WTC11 (cell line): ENCODE measurements around the gene FBXL13.
"Not testable (repeated sequence)": the region's sequence is repeated elsewhere in the genome, so short reads cannot be mapped to it uniquely, and the experiment has no call there.

Source experiments
- E2F1 ChIP-seq: sonication (generic); formaldehyde crosslinking; IDR thresholded peaks from 2 replicates; pipeline ENCODE4 v1.8.0; 2022; ENCODE audit warnings: mild to moderate bottlenecking, missing genetic modification reagents
- E2F4 ChIP-seq: sonication (generic); formaldehyde crosslinking; IDR thresholded peaks from 2 replicates; pipeline ENCODE4 v1.8.1; 2022; ENCODE audit warnings: low read depth, mild to moderate bottlenecking, moderate library complexity, missing genetic modification reagents, borderline replicate concordance
- FOXJ3 ChIP-seq: sonication (generic); formaldehyde crosslinking; IDR thresholded peaks from 2 replicates; pipeline ENCODE4 v1.9.0; 2021; ENCODE audit warnings: missing genetic modification reagents, mild to moderate bottlenecking, borderline replicate concordance
- FOXK1 ChIP-seq: sonication (generic); formaldehyde crosslinking; IDR thresholded peaks from 2 replicates; pipeline ENCODE4 v1.8.0; 2022; ENCODE audit warnings: mild to moderate bottlenecking, moderate library complexity, missing genetic modification reagents
- JUN ChIP-seq: sonication (generic); formaldehyde crosslinking; IDR thresholded peaks from 2 replicates; pipeline ENCODE4 v1.8.0; 2023; ENCODE audit warnings: mild to moderate bottlenecking, missing genetic modification reagents
- NFE2L1 ChIP-seq: sonication (generic); formaldehyde crosslinking; IDR thresholded peaks from 2 replicates; pipeline ENCODE4 v1.8.1; 2023; ENCODE audit warnings: missing genetic modification reagents
- NR3C1 ChIP-seq: sonication (generic); formaldehyde crosslinking; conservative IDR thresholded peaks from 2 replicates; pipeline ENCODE4 v1.8.1; 2023; ENCODE audit warnings: low read depth, mild to moderate bottlenecking, missing genetic modification reagents
- RELA ChIP-seq: sonication (generic); formaldehyde crosslinking; IDR thresholded peaks from 2 replicates; pipeline ENCODE4 v1.8.1; 2022; ENCODE audit warnings: missing genetic modification reagents, mild to moderate bottlenecking, borderline replicate concordance
- ZBTB43 ChIP-seq: sonication (generic); formaldehyde crosslinking; IDR thresholded peaks from 2 replicates; pipeline ENCODE4 v1.8.1; 2023; ENCODE audit warnings: mild to moderate bottlenecking, missing genetic modification reagents
- TF ChIP-seq, protein P1 (sequence below): fragments of 200-600 bp; IDR thresholded peaks from 2 replicates; pipeline ENCODE4 v1.8.0; 2022; ENCODE audit warnings: antibody characterized with exemption
- TF ChIP-seq, protein P2 (sequence below): sonication (generic); formaldehyde crosslinking; IDR thresholded peaks from 2 replicates; pipeline ENCODE4 v1.8.1; 2022; ENCODE audit warnings: low read depth, missing genetic modification reagents, borderline replicate concordance
- TF ChIP-seq, protein P3 (sequence below): sonication (generic); formaldehyde crosslinking; IDR thresholded peaks from 2 replicates; pipeline ENCODE4 v1.8.1; 2023; ENCODE audit warnings: mild to moderate bottlenecking, missing genetic modification reagents

- TF ChIP-seq, protein P1, sequence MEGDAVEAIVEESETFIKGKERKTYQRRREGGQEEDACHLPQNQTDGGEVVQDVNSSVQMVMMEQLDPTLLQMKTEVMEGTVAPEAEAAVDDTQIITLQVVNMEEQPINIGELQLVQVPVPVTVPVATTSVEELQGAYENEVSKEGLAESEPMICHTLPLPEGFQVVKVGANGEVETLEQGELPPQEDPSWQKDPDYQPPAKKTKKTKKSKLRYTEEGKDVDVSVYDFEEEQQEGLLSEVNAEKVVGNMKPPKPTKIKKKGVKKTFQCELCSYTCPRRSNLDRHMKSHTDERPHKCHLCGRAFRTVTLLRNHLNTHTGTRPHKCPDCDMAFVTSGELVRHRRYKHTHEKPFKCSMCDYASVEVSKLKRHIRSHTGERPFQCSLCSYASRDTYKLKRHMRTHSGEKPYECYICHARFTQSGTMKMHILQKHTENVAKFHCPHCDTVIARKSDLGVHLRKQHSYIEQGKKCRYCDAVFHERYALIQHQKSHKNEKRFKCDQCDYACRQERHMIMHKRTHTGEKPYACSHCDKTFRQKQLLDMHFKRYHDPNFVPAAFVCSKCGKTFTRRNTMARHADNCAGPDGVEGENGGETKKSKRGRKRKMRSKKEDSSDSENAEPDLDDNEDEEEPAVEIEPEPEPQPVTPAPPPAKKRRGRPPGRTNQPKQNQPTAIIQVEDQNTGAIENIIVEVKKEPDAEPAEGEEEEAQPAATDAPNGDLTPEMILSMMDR: not testable (repeated sequence)
- not testable (repeated sequence) for TF ChIP-seq NFE2L1 (CRISPR knock-in tag); ZBTB43; FOXJ3 (CRISPR knock-in tag); RELA (CRISPR knock-in tag); NR3C1; E2F1; JUN (CRISPR knock-in tag); FOXK1 (CRISPR knock-in tag); E2F4 (CRISPR knock-in tag)
- TF ChIP-seq, protein P2, sequence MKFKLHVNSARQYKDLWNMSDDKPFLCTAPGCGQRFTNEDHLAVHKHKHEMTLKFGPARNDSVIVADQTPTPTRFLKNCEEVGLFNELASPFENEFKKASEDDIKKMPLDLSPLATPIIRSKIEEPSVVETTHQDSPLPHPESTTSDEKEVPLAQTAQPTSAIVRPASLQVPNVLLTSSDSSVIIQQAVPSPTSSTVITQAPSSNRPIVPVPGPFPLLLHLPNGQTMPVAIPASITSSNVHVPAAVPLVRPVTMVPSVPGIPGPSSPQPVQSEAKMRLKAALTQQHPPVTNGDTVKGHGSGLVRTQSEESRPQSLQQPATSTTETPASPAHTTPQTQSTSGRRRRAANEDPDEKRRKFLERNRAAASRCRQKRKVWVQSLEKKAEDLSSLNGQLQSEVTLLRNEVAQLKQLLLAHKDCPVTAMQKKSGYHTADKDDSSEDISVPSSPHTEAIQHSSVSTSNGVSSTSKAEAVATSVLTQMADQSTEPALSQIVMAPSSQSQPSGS: not testable (repeated sequence)
- TF ChIP-seq, protein P3, sequence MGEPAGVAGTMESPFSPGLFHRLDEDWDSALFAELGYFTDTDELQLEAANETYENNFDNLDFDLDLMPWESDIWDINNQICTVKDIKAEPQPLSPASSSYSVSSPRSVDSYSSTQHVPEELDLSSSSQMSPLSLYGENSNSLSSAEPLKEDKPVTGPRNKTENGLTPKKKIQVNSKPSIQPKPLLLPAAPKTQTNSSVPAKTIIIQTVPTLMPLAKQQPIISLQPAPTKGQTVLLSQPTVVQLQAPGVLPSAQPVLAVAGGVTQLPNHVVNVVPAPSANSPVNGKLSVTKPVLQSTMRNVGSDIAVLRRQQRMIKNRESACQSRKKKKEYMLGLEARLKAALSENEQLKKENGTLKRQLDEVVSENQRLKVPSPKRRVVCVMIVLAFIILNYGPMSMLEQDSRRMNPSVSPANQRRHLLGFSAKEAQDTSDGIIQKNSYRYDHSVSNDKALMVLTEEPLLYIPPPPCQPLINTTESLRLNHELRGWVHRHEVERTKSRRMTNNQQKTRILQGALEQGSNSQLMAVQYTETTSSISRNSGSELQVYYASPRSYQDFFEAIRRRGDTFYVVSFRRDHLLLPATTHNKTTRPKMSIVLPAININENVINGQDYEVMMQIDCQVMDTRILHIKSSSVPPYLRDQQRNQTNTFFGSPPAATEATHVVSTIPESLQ: not testable (repeated sequence)
These were observed 293.7 kb downstream of the FBXL13 start for GRCh38 chr7:102780926-102781325.
